ENCODE data around the gene FAAP20. TPM values are rescaled to one million over a fixed set of nuclear protein-coding genes. Genes with fewer than 3 reads are reported as not detected.

Gene FAAP20
- total and polyA plus RNA-seq, 8 donors = 17.2 to 75.6 (median 24.1) TPM

DNA sequence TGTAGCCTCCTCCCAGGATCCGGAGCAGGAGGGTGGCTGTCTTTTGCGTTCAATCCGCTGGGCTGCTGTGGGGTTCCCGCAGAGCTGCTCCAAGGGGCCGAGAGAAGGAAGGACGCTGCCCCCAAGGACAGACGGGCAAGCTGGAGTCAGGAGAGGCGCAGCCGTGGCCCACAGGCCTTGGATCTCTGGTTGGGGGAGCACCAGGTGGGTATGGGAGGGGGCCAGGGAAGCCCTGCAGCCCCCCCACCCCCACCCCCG is 17.6 kb upstream of the FAAP20 start:
- ATAC-seq (peak in 1 of 4 donors; percentile 1), FAIRE-seq (no peak), DNase-seq (no peak)
- Histone ChIP-seq H3K36me3 (no peaks in the 10 kb centered on the region), H3K27me3 (no peaks in the 10 kb centered on the region), H3K4me1 (peaks cover 18 to 29% (median 28%) of the 10 kb centered on the region in 3 donors), H3K4me3 (peak overlapping the region in 2 of 4 donors; percentile 33 to 43), H3K9me3 (no peaks in the 10 kb centered on the region), H3K27ac (peak overlapping the region; percentile 72 to 86 (median 78))
- TF ChIP-seq, protein P1, sequence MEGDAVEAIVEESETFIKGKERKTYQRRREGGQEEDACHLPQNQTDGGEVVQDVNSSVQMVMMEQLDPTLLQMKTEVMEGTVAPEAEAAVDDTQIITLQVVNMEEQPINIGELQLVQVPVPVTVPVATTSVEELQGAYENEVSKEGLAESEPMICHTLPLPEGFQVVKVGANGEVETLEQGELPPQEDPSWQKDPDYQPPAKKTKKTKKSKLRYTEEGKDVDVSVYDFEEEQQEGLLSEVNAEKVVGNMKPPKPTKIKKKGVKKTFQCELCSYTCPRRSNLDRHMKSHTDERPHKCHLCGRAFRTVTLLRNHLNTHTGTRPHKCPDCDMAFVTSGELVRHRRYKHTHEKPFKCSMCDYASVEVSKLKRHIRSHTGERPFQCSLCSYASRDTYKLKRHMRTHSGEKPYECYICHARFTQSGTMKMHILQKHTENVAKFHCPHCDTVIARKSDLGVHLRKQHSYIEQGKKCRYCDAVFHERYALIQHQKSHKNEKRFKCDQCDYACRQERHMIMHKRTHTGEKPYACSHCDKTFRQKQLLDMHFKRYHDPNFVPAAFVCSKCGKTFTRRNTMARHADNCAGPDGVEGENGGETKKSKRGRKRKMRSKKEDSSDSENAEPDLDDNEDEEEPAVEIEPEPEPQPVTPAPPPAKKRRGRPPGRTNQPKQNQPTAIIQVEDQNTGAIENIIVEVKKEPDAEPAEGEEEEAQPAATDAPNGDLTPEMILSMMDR (IDR thresholded peaks at IDR 0.05) = no peak
- 47 to 55% methylated on average over 9 to 10 of the region's 10 CpGs for WGBS, 2 donors
- intact Hi-C loops (cut with DNase I) = no loop called here

DNA sequence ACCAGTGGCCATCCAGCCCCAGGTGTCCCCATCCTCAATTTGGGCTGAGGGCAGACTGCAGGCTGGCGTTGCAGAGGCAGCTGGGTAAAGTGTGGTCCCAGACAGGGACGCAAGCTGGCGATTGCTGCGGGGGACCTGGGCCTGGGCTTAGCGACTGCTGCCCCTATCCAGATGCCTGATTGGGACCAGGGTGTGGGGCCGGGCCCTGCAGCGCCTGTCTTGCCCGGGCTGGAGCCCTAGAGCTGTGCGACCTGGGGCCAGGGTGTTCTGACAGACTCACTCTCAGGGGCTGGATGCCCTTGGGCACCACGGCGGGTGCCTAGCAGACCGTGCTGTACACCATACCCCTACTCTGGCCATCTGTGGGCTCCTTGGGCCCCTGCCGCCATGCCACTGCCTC is 16.2 kb upstream of the FAAP20 start:
- DNase-seq (peak in 2 of 6 donors; percentile 42 to 75), FAIRE-seq (no peak), ATAC-seq (no peak)
- TF ChIP-seq, protein P1 (IDR thresholded peaks at IDR 0.05) = no peak
- Histone ChIP-seq H3K27me3 (no peaks in the 10 kb centered on the region), H3K36me3 (no peaks in the 10 kb centered on the region), H3K4me3 (no peak overlapping the region), H3K4me1 (peaks cover 19 to 30% (median 28%) of the 10 kb centered on the region in 3 donors), H3K27ac (no peak overlapping the region), H3K9me3 (no peaks in the 10 kb centered on the region)
- 89 to 94% methylated on average over 13 of the region's 13 CpGs for WGBS, 2 donors
- intact Hi-C loops (cut with DNase I) = no loop called here

GRCh38 chr1:2210084-2210653 is 15.6 kb upstream of the FAAP20 start:
- no peak overlapping the region for H3K4me3 ChIP-seq
- TF ChIP-seq, protein P1 (IDR thresholded peaks at IDR 0.05) = no peak
- H3K27ac ChIP-seq = no peak overlapping the region
- H3K4me1 ChIP-seq = peaks cover 23 to 34% (median 33%) of the 10 kb centered on the region in 3 donors
- DNase-seq = peak in 4 of 6 donors; percentile 17 to 68 (median 48)
- ATAC-seq = no peak
- intact Hi-C loops (cut with DNase I) = no loop called here
- FAIRE-seq = no peak
- no peaks in the 10 kb centered on the region for H3K27me3 ChIP-seq
- no peaks in the 10 kb centered on the region for H3K36me3 ChIP-seq
- 86 to 89% methylated on average over 18 to 19 of the region's 19 CpGs for WGBS, 2 donors
- no peaks in the 10 kb centered on the region for H3K9me3 ChIP-seq

GRCh38 chr1:2209400-2210083 is 15.0 kb upstream of the FAAP20 start:
- Histone ChIP-seq H3K9me3 (no peaks in the 10 kb centered on the region), H3K27ac (no peak overlapping the region), H3K27me3 (no peaks in the 10 kb centered on the region), H3K4me3 (no peak overlapping the region), H3K36me3 (no peaks in the 10 kb centered on the region), H3K4me1 (peaks cover 23 to 34% (median 33%) of the 10 kb centered on the region in 3 donors)
- FAIRE-seq = no peak
- intact Hi-C loops (cut with DNase I) = no loop called here
- DNase-seq = peak in 3 of 6 donors; percentile 50 to 78 (median 56)
- TF ChIP-seq, protein P1 (IDR thresholded peaks at IDR 0.05) = no peak
- 84 to 89% methylated on average over 17 to 18 of the region's 18 CpGs for WGBS, 2 donors
- no peak for ATAC-seq

Data from pancreas (tissue), 10 donors.